BE2C (cell line): Measurements from ENCODE around the gene SULT4A1.

Experiments
- DNase-seq: peaks from one replicate; pipeline ENCODE4 v3.0.0-alpha.2; 2020
- H3K27me3 ChIP-seq: fragments of 250-450 bp; sonication (Bioruptor Pico); 2 replicates; pipeline ENCODE4 v1.5.1; 2020; ENCODE audit warnings: mild to moderate bottlenecking
- H3K36me3 ChIP-seq: fragments of 250-450 bp; sonication (Bioruptor Pico); 2 replicates; pipeline ENCODE4 v1.5.1; 2020; ENCODE audit warnings: mild to moderate bottlenecking
- H3K4me1 ChIP-seq: fragments of 250-450 bp; sonication (Bioruptor Pico); 2 replicates; pipeline ENCODE4 v1.5.1; 2020
- H3K4me3 ChIP-seq: 2 replicates; pipeline ENCODE4 v1.5.1; 2011; ENCODE audit warnings: low read depth, low read length
- H3K9me3 ChIP-seq: fragments of 250-450 bp; sonication (Bioruptor Pico); 2 replicates; pipeline ENCODE4 v1.5.1; 2020
- TF ChIP-seq, protein P1 (sequence below): IDR thresholded peaks from 2 replicates; pipeline ENCODE4 v1.5.1; 2012; ENCODE audit warnings: mild to moderate bottlenecking, low read depth, low read length

SULT4A1 gene

DNA sequence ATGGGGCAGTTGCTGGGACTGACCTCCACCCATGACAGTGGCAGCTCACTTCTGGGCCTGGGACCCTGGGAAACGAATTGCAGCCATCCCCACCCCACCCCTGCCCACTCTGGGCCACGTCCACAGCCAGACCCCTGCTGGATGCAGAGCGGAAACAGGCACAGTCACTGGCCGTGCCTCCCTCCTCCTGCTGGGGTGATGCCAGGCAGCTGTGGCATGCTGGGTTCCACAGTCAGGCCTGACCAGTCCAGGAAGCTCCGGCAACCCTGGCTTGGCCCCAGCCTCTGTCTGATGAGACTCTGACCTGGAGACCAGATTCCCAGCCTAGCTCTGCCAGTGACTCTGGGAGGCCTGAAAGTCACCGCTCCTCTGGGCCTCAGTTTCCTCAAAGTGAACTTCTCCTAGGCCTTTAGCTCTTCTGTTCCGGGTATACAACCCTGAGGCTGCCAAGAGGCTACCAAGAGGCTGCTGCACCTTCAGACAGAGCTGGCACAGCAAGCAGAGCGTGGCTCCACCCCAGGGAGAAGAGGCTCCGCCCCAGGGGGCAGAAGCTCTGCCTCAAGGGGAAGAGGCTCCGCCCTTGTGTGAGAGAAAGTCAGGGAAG, 8.9 kb downstream of the SULT4A1 start:
- Histone ChIP-seq H3K9me3 (no peaks in the 10 kb centered on the region), H3K36me3 (no peaks in the 10 kb centered on the region), H3K4me1 (peaks cover 2% of the 10 kb centered on the region), H3K27me3 (no peaks in the 10 kb centered on the region), H3K4me3 (no peak overlapping the region)
- TF ChIP-seq, protein P1, sequence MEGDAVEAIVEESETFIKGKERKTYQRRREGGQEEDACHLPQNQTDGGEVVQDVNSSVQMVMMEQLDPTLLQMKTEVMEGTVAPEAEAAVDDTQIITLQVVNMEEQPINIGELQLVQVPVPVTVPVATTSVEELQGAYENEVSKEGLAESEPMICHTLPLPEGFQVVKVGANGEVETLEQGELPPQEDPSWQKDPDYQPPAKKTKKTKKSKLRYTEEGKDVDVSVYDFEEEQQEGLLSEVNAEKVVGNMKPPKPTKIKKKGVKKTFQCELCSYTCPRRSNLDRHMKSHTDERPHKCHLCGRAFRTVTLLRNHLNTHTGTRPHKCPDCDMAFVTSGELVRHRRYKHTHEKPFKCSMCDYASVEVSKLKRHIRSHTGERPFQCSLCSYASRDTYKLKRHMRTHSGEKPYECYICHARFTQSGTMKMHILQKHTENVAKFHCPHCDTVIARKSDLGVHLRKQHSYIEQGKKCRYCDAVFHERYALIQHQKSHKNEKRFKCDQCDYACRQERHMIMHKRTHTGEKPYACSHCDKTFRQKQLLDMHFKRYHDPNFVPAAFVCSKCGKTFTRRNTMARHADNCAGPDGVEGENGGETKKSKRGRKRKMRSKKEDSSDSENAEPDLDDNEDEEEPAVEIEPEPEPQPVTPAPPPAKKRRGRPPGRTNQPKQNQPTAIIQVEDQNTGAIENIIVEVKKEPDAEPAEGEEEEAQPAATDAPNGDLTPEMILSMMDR: no peak
- DNase-seq: no peak

DNA sequence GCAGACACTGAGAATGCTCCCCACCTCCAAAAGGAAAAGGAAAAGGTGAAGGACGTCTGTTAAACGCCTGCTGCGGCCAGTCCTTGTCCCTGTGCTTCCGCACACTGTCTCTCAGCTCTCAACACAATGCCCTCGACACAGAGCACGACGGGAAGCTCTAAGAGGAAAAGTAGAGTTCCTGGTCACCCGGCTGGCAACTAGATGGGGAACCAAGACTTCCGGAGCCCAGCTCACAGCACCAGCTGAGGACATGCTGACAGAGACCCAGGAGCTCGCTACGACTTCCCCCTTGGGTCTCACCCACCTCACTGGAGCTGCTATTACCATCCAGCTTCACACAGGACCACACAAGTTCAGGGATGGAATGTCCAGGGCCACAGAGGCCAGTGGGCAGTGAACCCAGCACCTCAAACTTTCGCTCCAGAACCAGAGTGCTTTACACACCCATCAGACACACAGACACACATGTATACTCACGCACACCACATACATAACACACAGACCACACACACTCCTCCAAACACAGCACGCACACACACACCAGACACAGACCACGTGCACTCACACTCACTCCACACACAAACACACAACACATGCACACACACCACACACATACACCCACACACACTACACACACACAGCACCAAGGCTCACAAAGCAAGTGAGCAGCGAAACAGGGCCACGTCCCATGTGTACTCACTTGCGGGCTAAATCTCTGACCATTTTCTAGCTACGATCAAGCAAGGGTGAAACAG, 9.6 kb downstream of the SULT4A1 start:
- Histone ChIP-seq H3K4me1 (peaks cover 4% of the 10 kb centered on the region), H3K27me3 (no peaks in the 10 kb centered on the region), H3K4me3 (no peak overlapping the region), H3K36me3 (no peaks in the 10 kb centered on the region), H3K9me3 (no peaks in the 10 kb centered on the region)
- DNase-seq: no peak
- TF ChIP-seq, protein P1: no peak

DNA sequence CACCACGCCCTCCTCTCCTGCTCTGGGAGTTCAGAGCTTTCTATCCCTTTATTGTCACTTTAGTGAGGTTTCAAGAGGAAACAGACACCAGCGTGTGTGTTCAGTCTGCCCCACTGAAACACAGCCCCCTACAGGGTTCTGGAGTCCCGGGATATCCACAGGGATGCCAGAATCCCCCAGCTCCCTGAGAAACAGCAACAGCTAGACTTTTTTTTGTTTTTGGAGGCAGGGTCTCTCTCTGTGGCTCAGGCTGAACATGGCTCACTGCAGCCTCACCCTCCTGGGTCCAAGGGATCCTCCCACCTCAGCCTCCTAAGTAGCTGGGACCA, 10.4 kb downstream of the SULT4A1 start:
- no peak overlapping the region for H3K4me3 ChIP-seq
- peaks cover 4% of the 10 kb centered on the region for H3K4me1 ChIP-seq
- H3K36me3 ChIP-seq: no peaks in the 10 kb centered on the region
- DNase-seq: no peak
- no peaks in the 10 kb centered on the region for H3K9me3 ChIP-seq
- H3K27me3 ChIP-seq: no peaks in the 10 kb centered on the region
- TF ChIP-seq, protein P1: no peak

DNA sequence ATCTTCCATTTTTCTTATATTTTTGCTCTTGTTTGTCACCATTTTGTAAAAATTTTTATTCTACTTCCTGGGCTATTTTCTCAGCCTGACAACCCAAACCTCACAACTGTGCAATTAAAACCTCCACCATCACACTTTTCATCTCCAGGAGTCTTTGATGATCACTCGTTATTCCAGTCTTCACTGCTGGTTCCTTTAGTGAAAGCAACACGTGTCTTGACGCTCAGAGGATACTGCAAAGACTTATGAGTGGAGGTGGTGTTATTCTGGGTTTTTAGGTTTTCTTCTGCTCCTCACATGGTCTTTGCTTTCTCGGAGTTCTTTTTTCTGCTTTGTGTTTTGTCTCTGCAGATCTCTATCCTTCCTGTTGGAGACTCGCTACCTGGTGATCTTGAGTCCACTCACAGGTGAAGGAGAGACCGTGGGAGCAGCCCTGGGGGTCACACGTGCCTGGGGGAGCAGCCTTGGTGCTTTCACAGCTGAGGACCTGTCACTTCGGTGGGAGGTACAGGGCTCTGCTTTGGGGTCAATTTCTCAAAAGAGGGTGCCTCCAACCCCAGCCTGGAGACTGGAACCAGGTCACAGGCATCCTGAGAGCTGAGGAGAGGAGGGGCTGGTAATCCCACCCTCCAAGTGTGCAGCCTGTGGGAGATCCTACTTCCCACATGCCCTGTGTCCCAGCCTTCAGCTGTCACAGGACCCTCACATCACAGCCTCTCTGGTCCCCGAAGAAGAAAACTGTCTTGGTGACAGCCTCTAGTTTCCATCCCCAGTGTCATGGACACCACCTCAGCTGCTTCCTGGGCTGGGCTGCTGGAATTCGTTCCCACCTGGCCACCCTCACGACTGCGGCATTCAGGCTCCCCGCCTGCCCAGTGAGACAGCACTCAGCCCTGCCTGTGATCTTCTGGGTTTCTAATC, 11.0 kb downstream of the SULT4A1 start:
- Histone ChIP-seq H3K27me3 (no peaks in the 10 kb centered on the region), H3K4me1 (peaks cover 4% of the 10 kb centered on the region), H3K9me3 (no peaks in the 10 kb centered on the region), H3K36me3 (no peaks in the 10 kb centered on the region), H3K4me3 (no peak overlapping the region)
- DNase-seq: no peak
- TF ChIP-seq, protein P1: no peak

DNA sequence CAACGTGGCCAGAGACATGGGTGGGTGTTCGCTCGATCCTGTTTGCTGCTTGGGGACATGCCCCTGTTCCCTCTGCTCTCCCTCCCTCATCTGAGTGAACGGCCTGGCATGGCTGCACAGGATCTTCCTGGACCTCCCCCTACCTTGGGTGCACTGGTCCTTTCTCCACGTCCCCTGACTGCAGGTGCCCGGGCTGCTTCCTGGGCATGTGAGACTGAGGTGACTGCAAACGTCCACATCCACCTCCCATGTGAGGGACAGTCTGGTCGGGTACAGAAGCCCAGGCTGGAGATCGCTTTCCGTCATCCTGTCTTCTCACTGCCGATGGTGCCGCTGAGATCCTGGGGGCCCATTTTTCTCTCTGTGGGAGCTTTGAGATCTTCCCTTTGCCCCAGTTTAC, 11.8 kb downstream of the SULT4A1 start:
- no peak overlapping the region for H3K4me3 ChIP-seq
- no peaks in the 10 kb centered on the region for H3K36me3 ChIP-seq
- H3K27me3 ChIP-seq: no peaks in the 10 kb centered on the region
- no peak for DNase-seq
- TF ChIP-seq, protein P1: no peak
- H3K9me3 ChIP-seq: no peaks in the 10 kb centered on the region
- H3K4me1 ChIP-seq: peaks cover 4% of the 10 kb centered on the region
